ENCODE data around the gene ARSB.
"Not testable (repeated sequence)": the region's sequence is repeated elsewhere in the genome, so short reads cannot be mapped to it uniquely, and the experiment has no call there.

Gene ARSB

GRCh38 chr5:78896132-78896531, 89.0 kb downstream of the ARSB start:
- DNase-seq (ENCODE audit: low spot score): no peak

- no peak for DNase-seq (ENCODE audit: low spot score)
Measured at GRCh38 chr5:78895616-78896015, 89.5 kb downstream of the ARSB start.

GRCh38 chr5:78893940-78894677, 91.0 kb downstream of the ARSB start:
- no peak for DNase-seq (ENCODE audit: low spot score)

- no peak for DNase-seq (ENCODE audit: low spot score)
Measured at GRCh38 chr5:78890667-78891379, 94.3 kb downstream of the ARSB start.

- DNase-seq (ENCODE audit: low spot score): no peak
Measured at GRCh38 chr5:78889369-78890140, 95.6 kb downstream of the ARSB start.

GRCh38 chr5:78888580-78889368, 96.3 kb downstream of the ARSB start:
- no peak for DNase-seq (ENCODE audit: low spot score)

- DNase-seq (ENCODE audit: low spot score): no peak
Measured at GRCh38 chr5:78887384-78888118, 97.6 kb downstream of the ARSB start.

- DNase-seq (ENCODE audit: low spot score): no peak
Measured at GRCh38 chr5:78886341-78887230, 98.5 kb downstream of the ARSB start.

- no peak for DNase-seq (ENCODE audit: low spot score)
Measured at GRCh38 chr5:78881884-78882283, 103.2 kb downstream of the ARSB start.

GRCh38 chr5:78879516-78879915, 105.6 kb downstream of the ARSB start:
- no peak for DNase-seq (ENCODE audit: low spot score)

GRCh38 chr5:78866076-78866475, 119.0 kb downstream of the ARSB start:
- DNase-seq (ENCODE audit: low spot score): not testable (repeated sequence)

- no peak for DNase-seq (ENCODE audit: low spot score)
Measured at GRCh38 chr5:78858364-78858763, 126.7 kb downstream of the ARSB start.

GRCh38 chr5:78855026-78855425, 130.1 kb downstream of the ARSB start:
- no peak for DNase-seq (ENCODE audit: low spot score)

GRCh38 chr5:78851891-78852290, 133.2 kb downstream of the ARSB start:
- not testable (repeated sequence) for DNase-seq (ENCODE audit: low spot score)

- no peak for DNase-seq (ENCODE audit: low spot score)
Measured at GRCh38 chr5:78845470-78845869, 139.6 kb downstream of the ARSB start.

- DNase-seq (ENCODE audit: low spot score): no peak
Measured at GRCh38 chr5:78843436-78843835, 141.7 kb downstream of the ARSB start.

GRCh38 chr5:78841767-78842166, 143.3 kb downstream of the ARSB start:
- DNase-seq (ENCODE audit: low spot score): no peak

GRCh38 chr5:78838753-78839152, 146.4 kb downstream of the ARSB start:
- no peak for DNase-seq (ENCODE audit: low spot score)

- no peak for DNase-seq (ENCODE audit: low spot score)
Measured at GRCh38 chr5:78837836-78838235, 147.3 kb downstream of the ARSB start.

- DNase-seq (ENCODE audit: low spot score): no peak
Measured at GRCh38 chr5:78835176-78835575, 149.9 kb downstream of the ARSB start.

Data from CD4-positive, alpha-beta T cell treated with Interleukin-15 for 4 hours (primary cell).